ENCODE data around the gene ALDH3B2.
"Not testable (repeated sequence)": the region's sequence is repeated elsewhere in the genome, so short reads cannot be mapped to it uniquely, and the experiment has no call there.

The ALDH3B2 gene

GRCh38 chr11:67662142-67662834, 12.1 kb downstream of the ALDH3B2 start:
- peak; percentile 4 for DNase-seq (ENCODE audit: low spot score)

- DNase-seq (ENCODE audit: low spot score) = not testable (repeated sequence)
Observed at GRCh38 chr11:67660752-67661151, 13.7 kb downstream of the ALDH3B2 start.

- not testable (repeated sequence) for DNase-seq (ENCODE audit: low spot score)
Observed at GRCh38 chr11:67659651-67660165, 14.7 kb downstream of the ALDH3B2 start.

- DNase-seq (ENCODE audit: low spot score) = no peak
Observed at GRCh38 chr11:67657300-67657699, 17.1 kb downstream of the ALDH3B2 start.

- DNase-seq (ENCODE audit: low spot score) = no peak
Observed at GRCh38 chr11:67656278-67656922, 18.0 kb downstream of the ALDH3B2 start.

GRCh38 chr11:67654225-67654624, 20.2 kb downstream of the ALDH3B2 start:
- no peak for DNase-seq (ENCODE audit: low spot score)

GRCh38 chr11:67652965-67653845, 21.2 kb downstream of the ALDH3B2 start:
- no peak for DNase-seq (ENCODE audit: low spot score)

GRCh38 chr11:67651976-67652781, 22.2 kb downstream of the ALDH3B2 start:
- DNase-seq (ENCODE audit: low spot score) = no peak

- no peak for DNase-seq (ENCODE audit: low spot score)
Observed at GRCh38 chr11:67649634-67650510, 24.6 kb downstream of the ALDH3B2 start.

- no peak for DNase-seq (ENCODE audit: low spot score)
Observed at GRCh38 chr11:67648796-67649613, 25.4 kb downstream of the ALDH3B2 start.

- DNase-seq (ENCODE audit: low spot score) = no peak
Observed at GRCh38 chr11:67648140-67648795, 26.2 kb downstream of the ALDH3B2 start.

- no peak for DNase-seq (ENCODE audit: low spot score)
Observed at GRCh38 chr11:67647471-67647870, 27.0 kb downstream of the ALDH3B2 start.

GRCh38 chr11:67646535-67647336, 27.7 kb downstream of the ALDH3B2 start:
- DNase-seq (ENCODE audit: low spot score) = no peak

GRCh38 chr11:67645521-67646461, 28.6 kb downstream of the ALDH3B2 start:
- DNase-seq (ENCODE audit: low spot score) = no peak

- DNase-seq (ENCODE audit: low spot score) = no peak
Observed at GRCh38 chr11:67644472-67645418, 29.7 kb downstream of the ALDH3B2 start.

- DNase-seq (ENCODE audit: low spot score) = no peak
Observed at GRCh38 chr11:67644042-67644441, 30.4 kb downstream of the ALDH3B2 start.

Measured in GM03348 (cell line).